Loucy (cell line): ENCODE data around the gene NLRP6.
"Not testable (repeated sequence)": the region's sequence is repeated elsewhere in the genome, so short reads cannot be mapped to it uniquely, and the experiment has no call there.

Experiments
- CTCF ChIP-seq: fragments of 200-600 bp; sonication (generic); conservative IDR thresholded peaks from 2 replicates; pipeline ENCODE4 v1.5.1; 2014; ENCODE audit warnings: mild to moderate bottlenecking, antibody characterized with exemption, low read length
- EZH2phosphoT487 ChIP-seq: fragments of 200-600 bp; IDR thresholded peaks from 2 replicates; pipeline ENCODE4 v1.6.1; 2018; ENCODE audit warnings: antibody characterized with exemption, mild to moderate bottlenecking, moderate library complexity, borderline replicate concordance

- TF ChIP-seq EZH2phosphoT487, CTCF: not testable (repeated sequence)
Observed at GRCh38 chr11:324593-325517, 46.6 kb downstream of the NLRP6 start.
